HPDE6-E6E7 (cell line): ENCODE results near the gene FAM83F.

Experiments used
- DNase-seq: peaks from one replicate; pipeline ENCODE4 v3.0.0; 2011; ENCODE audit warnings: missing footprints; ENCODE audit errors: extremely low spot score

The FAM83F gene

DNA sequence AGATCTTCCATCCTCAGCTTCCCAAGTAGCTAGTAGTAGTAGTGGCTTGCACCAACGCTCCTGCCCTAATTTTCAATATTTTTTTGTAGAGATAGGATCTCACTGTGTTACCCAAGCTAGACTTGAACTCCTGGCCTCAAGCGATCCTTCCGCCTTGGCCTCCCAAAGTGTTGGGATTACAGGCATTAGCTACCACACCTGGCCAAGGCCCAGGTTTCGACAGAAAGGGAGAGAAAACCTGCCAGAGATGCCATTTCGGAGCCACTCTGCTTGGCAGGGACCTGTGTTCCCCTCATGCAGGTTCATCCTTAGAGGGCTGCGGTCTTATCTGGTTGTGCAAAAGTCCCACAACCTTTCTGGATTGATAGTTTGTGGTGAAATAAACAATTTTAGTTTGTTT lies 41.4 kb downstream of the FAM83F start:
- DNase-seq: no peak

GRCh38 chr22:40036591-40037225 lies 42.0 kb downstream of the FAM83F start:
- DNase-seq: peak; percentile 70

DNA sequence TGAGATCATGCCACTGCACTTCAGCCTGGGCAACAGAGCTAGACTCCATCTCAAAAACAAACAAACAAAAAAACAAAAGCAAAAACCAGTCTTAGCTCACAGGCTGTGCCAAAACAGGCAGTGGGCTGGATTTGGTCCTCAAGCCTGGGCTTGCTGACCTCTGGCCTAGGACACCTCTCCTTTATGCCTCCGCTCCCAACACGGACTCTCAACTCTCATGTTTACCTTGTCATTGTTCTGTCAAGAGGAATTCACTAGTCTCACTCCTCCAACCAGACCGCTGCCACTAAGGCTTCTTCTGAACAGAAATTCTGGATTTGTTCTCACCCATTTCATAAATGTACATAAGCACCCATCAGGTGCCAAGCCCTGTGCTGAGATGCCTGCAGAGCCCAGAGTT lies 42.6 kb downstream of the FAM83F start:
- DNase-seq: no peak

GRCh38 chr22:40039482-40040115 lies 44.8 kb downstream of the FAM83F start:
- DNase-seq: no peak

GRCh38 chr22:40040927-40041326 lies 46.2 kb downstream of the FAM83F start:
- DNase-seq: no peak

- DNase-seq: no peak
These were observed 46.8 kb downstream of the FAM83F start for GRCh38 chr22:40041366-40042137.

DNA sequence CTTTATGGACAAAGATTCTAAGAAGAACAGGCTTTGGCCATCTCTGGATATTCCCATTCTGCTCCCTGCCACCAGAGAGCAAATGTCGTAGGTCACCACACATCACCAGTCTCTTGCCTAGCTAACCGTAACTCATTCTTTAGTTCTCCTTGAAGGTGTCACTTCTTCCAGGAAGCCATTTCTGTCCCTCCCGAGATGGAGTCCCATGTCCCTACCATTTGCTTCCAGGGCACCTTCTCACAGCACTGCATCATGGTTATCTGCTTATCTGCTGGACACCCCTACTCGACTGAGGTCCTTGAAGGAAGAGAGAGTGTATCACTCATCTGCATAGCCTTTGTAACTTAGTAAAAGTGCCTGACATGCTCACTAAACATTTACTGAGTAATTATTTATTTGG lies 47.6 kb downstream of the FAM83F start:
- no peak for DNase-seq

- DNase-seq: no peak
These were observed 48.3 kb downstream of the FAM83F start for GRCh38 chr22:40043081-40043480.

DNA sequence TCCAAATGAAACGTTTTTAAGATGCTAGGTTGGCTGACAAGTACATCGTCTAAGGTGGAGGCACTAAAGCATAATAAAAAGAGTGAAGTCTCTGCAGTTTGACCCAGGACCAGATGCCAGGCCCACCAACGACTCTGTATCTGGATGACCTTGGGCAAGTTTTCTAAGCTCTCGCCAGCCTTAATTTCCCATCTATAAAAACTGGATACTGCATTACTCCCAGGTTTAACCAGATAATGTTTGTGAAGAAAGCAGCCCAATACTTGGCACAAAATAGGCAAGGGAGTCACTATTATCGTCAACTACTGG lies 49.0 kb downstream of the FAM83F start:
- no peak for DNase-seq

DNA sequence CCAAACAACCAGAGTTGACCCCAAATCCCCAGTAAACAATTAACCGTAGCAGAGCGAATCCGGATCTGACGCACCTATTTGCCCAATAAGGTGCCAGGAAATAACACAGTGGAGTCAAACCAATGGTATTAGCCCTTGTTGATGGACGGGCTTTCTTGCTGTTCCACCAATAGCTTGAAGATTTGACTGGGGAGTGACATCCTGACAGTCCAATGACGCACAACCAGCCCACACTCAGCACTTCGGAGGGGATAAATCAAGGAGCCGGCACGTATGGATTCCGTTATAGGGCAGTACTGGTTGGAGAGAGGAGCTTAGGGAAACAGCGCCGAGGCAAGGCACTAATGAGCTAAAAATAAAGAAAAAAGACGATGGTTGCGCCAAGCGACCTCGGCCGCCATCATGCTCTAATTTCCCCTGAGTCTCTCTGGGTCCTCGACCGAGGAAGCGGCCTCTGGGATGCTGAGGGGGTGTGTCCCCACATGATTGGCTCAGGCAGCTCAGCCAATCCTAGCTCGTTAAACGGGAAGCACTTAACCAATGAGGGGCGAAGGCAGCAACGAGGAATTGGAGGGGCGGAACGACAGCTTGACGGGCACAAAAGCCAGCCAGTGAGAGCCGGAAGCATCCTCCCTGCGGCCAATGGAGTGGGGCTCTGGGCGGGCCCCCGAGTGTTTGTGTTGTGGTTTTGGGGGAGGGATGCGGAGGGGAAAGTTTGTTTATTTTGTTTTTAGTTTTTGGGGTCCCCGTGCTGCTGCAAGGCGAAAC lies 49.5 kb downstream of the FAM83F start:
- DNase-seq: peak; percentile 98

DNA sequence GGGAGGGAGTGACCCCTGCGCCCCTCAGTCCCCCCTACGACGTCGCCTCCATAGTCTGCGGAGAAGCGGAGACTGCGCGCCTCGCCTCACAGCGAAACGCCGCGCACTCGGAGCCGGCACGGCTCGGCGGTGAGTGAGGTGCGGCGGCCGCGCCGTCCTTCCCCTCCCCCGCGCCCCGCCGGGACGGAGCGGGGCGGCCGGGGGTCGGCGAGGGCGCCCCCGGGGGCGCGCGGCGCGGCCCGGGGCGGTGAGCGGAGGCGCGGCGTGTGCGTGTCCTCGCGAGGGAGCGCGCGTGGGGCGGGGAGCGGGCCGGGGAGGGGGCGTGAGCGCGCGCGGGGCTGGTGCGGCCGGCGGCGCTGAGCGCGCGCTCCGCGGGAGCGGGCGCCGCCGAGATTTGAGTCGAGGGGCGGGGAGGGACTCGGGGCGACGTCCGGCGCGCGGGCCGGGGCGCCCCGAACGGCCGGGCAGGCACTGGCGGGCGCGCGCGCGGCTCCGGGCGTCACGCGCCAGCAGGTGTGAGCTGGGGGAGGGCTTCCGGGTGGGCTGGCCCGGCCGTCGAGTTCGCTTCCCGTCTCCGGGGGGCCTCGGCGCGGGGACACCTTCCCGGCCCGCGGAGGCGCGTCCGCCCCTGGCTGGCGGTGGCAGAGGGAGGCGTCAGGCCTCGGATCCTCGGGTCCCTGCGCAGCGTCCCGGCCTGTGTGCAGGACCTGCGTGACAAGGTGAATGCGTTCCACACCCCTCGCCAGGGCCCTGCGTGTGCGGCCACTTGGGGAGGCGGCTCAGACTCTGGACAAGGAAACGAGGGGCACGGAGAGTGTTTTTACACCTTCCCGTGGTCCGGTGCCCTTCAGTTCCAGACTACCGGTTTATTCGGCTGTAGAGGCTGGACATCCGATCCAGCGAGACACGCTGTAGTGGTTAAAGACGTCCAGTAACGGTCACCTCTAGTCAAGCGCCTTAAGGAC lies 50.4 kb downstream of the FAM83F start:
- no peak for DNase-seq

GRCh38 chr22:40046126-40046525 lies 51.4 kb downstream of the FAM83F start:
- DNase-seq: no peak

GRCh38 chr22:40050258-40050657 lies 55.5 kb downstream of the FAM83F start:
- no peak for DNase-seq

DNA sequence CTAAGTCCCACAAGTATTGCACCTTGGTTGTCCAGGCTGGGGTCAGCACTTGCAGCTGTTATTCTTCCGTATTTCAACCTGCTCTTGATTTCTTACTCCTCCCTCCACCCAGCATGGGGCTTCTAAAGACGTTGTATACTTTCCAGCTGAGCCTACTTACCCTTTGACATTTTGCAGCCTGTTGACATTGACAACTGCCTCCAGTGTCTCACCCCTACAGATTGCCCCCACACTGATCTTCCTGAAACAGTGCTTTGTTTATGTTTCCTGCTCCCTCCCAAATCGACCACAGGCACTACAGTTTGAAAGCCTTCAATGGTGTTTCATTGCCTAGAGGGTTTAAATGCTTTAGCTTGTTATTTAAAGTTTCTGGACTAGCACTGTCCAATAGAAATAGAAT lies 56.6 kb downstream of the FAM83F start:
- no peak for DNase-seq

GRCh38 chr22:40053460-40053859 lies 58.7 kb downstream of the FAM83F start:
- no peak for DNase-seq

GRCh38 chr22:40054486-40054885 lies 59.7 kb downstream of the FAM83F start:
- no peak for DNase-seq

- DNase-seq: no peak
These were observed 60.6 kb downstream of the FAM83F start for GRCh38 chr22:40055143-40055883.

DNA sequence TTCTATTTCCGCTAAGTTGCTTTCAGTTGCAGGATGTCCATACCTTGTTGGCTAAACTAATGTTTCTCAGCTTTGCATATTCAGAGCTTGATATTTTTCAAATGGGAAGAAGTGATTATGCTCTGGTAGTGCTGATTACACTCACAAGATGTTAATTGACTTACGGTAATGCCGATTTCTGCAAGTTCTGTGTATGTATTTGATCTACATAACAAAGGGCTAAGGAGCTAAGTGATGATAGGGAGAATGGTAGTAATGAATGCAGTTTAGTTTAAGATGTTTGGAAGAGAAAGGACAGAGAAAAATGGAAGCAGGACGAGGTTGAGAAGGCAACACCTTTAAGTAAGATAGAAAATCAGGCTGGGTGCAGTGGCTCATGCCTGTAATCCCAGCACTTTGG lies 61.4 kb downstream of the FAM83F start:
- no peak for DNase-seq

GRCh38 chr22:40056559-40056958 lies 61.8 kb downstream of the FAM83F start:
- no peak for DNase-seq

DNA sequence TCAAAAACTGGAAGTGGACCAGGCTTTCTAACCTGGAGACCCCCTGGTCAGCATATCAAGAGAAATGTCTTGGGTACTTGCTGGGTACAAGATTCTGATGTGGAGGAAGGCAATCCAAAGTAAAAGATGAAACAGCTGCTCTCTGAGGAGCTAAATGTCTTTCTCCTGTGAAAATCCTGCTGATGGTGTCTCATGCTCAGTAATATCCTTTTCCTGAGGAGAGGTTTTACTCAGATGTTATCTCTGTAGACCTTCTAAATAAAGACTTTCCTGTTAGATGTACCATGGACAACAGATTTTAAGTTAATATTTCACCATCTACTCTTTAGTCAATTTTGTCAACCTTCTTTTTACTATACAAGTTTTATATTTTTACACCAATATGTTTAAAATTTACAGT lies 62.9 kb downstream of the FAM83F start:
- DNase-seq: no peak

DNA sequence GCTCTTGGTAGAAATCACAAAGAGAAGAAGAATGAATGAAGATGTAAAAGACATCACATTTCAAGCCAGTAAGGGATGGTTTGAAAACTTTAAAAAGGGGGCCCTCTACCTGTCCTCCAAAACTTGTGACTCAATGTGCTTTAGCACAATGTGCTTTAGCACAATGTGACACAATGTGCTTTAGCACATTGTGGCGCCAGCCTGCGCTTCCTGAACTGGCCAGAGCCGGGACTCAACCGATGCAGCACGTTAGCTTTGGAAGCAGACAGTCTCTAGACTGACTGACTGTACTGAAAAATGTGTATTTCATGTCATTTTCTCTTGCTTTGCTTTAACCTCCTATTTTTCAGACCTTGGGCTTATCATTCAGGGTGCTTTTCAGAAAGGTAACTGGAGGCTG lies 63.5 kb downstream of the FAM83F start:
- DNase-seq: no peak
